HepG2 (cell line): ENCODE data around the gene FIZ1. TPM values are rescaled to one million over a fixed set of nuclear protein-coding genes. Genes with fewer than 3 reads are reported as not detected.

Experiments
- AHDC1 ChIP-seq: sonication (generic); formaldehyde crosslinking; IDR thresholded peaks from 2 replicates; pipeline ENCODE4 v1.5.1; 2020; ENCODE audit warnings: mild to moderate bottlenecking, missing genetic modification reagents, borderline replicate concordance
- ATF2 ChIP-seq: sonication (generic); formaldehyde crosslinking; IDR thresholded peaks from 2 replicates; pipeline ENCODE4 v1.4.0; 2020; ENCODE audit warnings: missing genetic modification reagents
- CAMTA2 ChIP-seq: sonication (generic); formaldehyde crosslinking; IDR thresholded peaks from 2 replicates; pipeline ENCODE4 v1.4.0; 2020; ENCODE audit warnings: mild to moderate bottlenecking, missing genetic modification reagents, borderline replicate concordance
- CCDC6 ChIP-seq: sonication (generic); formaldehyde crosslinking; IDR thresholded peaks from 2 replicates; pipeline ENCODE4 v1.8.1; 2022; ENCODE audit warnings: mild to moderate bottlenecking, missing genetic modification reagents, moderate library complexity
- FOSL1 ChIP-seq: sonication (generic); formaldehyde crosslinking; IDR thresholded peaks from 2 replicates; pipeline ENCODE4 v1.9.0; 2021; ENCODE audit warnings: missing genetic modification reagents, borderline replicate concordance
- JUN ChIP-seq: sonication (generic); formaldehyde crosslinking; IDR thresholded peaks from 2 replicates; pipeline ENCODE4 v1.4.0; 2020; ENCODE audit warnings: mild to moderate bottlenecking, missing genetic modification reagents
- KLF12 ChIP-seq: sonication (generic); formaldehyde crosslinking; IDR thresholded peaks from 2 replicates; pipeline ENCODE4 v1.4.0; 2020; ENCODE audit warnings: missing genetic modification reagents, borderline replicate concordance
- NR3C1 ChIP-seq: sonication (generic); formaldehyde crosslinking; IDR thresholded peaks from 2 replicates; pipeline ENCODE4 v1.4.0; 2020; ENCODE audit warnings: missing genetic modification reagents
- PAF1 ChIP-seq: IDR thresholded peaks from 2 replicates; pipeline ENCODE4 v1.6.1; 2016; ENCODE audit warnings: missing genetic modification reagents, missing compliant biosample characterization
- TAF15 ChIP-seq: fragments of 200-400 bp; formaldehyde crosslinking; IDR thresholded peaks from one replicate; pipeline ENCODE4 v1.6.1; 2018; ENCODE audit warnings: mild to moderate bottlenecking, low read depth, low read length; ENCODE audit not compliant: poor library complexity, severe bottlenecking
- THAP11 ChIP-seq: IDR thresholded peaks from 2 replicates; pipeline ENCODE4 v1.6.1; 2016; ENCODE audit warnings: missing biosample characterization, missing genetic modification reagents
- ZNF225 ChIP-seq: sonication (generic); formaldehyde crosslinking; IDR thresholded peaks from 2 replicates; pipeline ENCODE4 v1.4.0; 2020; ENCODE audit warnings: mild to moderate bottlenecking, missing genetic modification reagents
- ZNF235 ChIP-seq: sonication (generic); formaldehyde crosslinking; IDR thresholded peaks from 2 replicates; pipeline ENCODE4 v1.8.1; 2023; ENCODE audit warnings: mild to moderate bottlenecking, missing genetic modification reagents, borderline replicate concordance
- ZNF263 ChIP-seq: sonication (generic); formaldehyde crosslinking; IDR thresholded peaks from 2 replicates; pipeline ENCODE4 v1.4.0; 2020; ENCODE audit warnings: missing genetic modification reagents
- ZNF333 ChIP-seq: sonication (generic); formaldehyde crosslinking; IDR thresholded peaks from 2 replicates; pipeline ENCODE4 v1.4.0; 2020; ENCODE audit warnings: mild to moderate bottlenecking, missing genetic modification reagents, borderline replicate concordance
- ZNF556 ChIP-seq: sonication (generic); formaldehyde crosslinking; IDR thresholded peaks from 2 replicates; pipeline ENCODE4 v1.4.0; 2020; ENCODE audit warnings: mild to moderate bottlenecking, missing genetic modification reagents, borderline replicate concordance
- ZNF703 ChIP-seq: sonication (generic); formaldehyde crosslinking; IDR thresholded peaks from 2 replicates; pipeline ENCODE4 v1.5.1; 2020; ENCODE audit warnings: missing genetic modification reagents, mild to moderate bottlenecking, moderate library complexity, borderline replicate concordance
- ZNF713 ChIP-seq: sonication (generic); formaldehyde crosslinking; IDR thresholded peaks from 2 replicates; pipeline ENCODE4 v1.4.0; 2020; ENCODE audit warnings: mild to moderate bottlenecking, missing genetic modification reagents
- ZNF850 ChIP-seq: sonication (generic); formaldehyde crosslinking; conservative IDR thresholded peaks from 2 replicates; pipeline ENCODE4 v1.9.0; 2021; ENCODE audit warnings: mild to moderate bottlenecking, missing genetic modification reagents
- ZNF891 ChIP-seq: sonication (generic); formaldehyde crosslinking; IDR thresholded peaks from 2 replicates; pipeline ENCODE4 v1.5.0; 2020; ENCODE audit warnings: mild to moderate bottlenecking, missing genetic modification reagents
- polyA plus RNA-seq, 8 experiments: library from polyadenylated mRNA; depleted of rRNA in 3 of 8; stranded (reverse) in 7 of 8; unstranded in 1 of 8; fragments of >200 nt; fragmentation: Illumina TruSeq in 4 of 8; extraction: Trizol in 4 of 8; gene quantifications; 2 replicates each; pipeline versions ENCODE4 v1.2.1 to v1.2.3, GENCODE V29; 2011 to 2016; ENCODE audit warnings: low read depth in 4 of 8, missing spikeins in 1 of 8, mixed read lengths in 1 of 8; ENCODE audit not compliant: insufficient read depth in 1 of 8
- total RNA-seq, 5 experiments: library from RNA; depleted of rRNA; stranded (reverse); fragments of >200 nt; fragmentation: Illumina TruSeq; extraction: Trizol; gene quantifications; 2 replicates each; pipeline ENCODE4 v1.2.3, GENCODE V29; 2016; ENCODE audit warnings: low read depth in 1 of 5
- TF ChIP-seq, protein P1 (sequence below): sonication (generic); formaldehyde crosslinking; IDR thresholded peaks from 2 replicates; pipeline ENCODE4 v1.4.0; 2020; ENCODE audit warnings: missing genetic modification reagents, borderline replicate concordance

The FIZ1 gene
- total and polyA plus RNA-seq, 2 of the 13 experiments (the other 11 are each of a cell fraction or from before 2014, with no cell fraction given) = 3.6 to 5.9 TPM

GRCh38 chr19:55544776-55545439 lies 54.4 kb downstream of the FIZ1 start (continued):
- TF ChIP-seq, protein P1, sequence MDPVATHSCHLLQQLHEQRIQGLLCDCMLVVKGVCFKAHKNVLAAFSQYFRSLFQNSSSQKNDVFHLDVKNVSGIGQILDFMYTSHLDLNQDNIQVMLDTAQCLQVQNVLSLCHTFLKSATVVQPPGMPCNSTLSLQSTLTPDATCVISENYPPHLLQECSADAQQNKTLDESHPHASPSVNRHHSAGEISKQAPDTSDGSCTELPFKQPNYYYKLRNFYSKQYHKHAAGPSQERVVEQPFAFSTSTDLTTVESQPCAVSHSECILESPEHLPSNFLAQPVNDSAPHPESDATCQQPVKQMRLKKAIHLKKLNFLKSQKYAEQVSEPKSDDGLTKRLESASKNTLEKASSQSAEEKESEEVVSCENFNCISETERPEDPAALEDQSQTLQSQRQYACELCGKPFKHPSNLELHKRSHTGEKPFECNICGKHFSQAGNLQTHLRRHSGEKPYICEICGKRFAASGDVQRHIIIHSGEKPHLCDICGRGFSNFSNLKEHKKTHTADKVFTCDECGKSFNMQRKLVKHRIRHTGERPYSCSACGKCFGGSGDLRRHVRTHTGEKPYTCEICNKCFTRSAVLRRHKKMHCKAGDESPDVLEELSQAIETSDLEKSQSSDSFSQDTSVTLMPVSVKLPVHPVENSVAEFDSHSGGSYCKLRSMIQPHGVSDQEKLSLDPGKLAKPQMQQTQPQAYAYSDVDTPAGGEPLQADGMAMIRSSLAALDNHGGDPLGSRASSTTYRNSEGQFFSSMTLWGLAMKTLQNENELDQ = no peak
- TF ChIP-seq FOSL1 = peak; percentile 87
- TF ChIP-seq CAMTA2 (CRISPR knock-in tag) = no peak
- no peak for TF ChIP-seq ZNF556 (CRISPR knock-in tag)
- TF ChIP-seq THAP11 (CRISPR knock-in tag) = peak; percentile 44; the same call in 1 of the 2 replicates
- no peak for TF ChIP-seq KLF12 (CRISPR knock-in tag)
- TF ChIP-seq TAF15 = no peak
- TF ChIP-seq PAF1 (CRISPR knock-in tag) = no peak
- TF ChIP-seq ZNF891 = no peak
- TF ChIP-seq ZNF713 (CRISPR knock-in tag) = no peak
- peak; percentile 81; the same call in 1 of the 2 replicates for TF ChIP-seq JUN (CRISPR knock-in tag)
- TF ChIP-seq ZNF850 (CRISPR knock-in tag) = no peak
- TF ChIP-seq CCDC6 (CRISPR knock-in tag) = no peak
- no peak for TF ChIP-seq ATF2 (CRISPR knock-in tag)
- TF ChIP-seq ZNF703 (CRISPR knock-in tag) = no peak
- TF ChIP-seq ZNF263 = no peak
- TF ChIP-seq ZNF235 (CRISPR knock-in tag) = no peak
- no peak for TF ChIP-seq NR3C1 (CRISPR knock-in tag)
- TF ChIP-seq ZNF333 (CRISPR knock-in tag) = no peak
- TF ChIP-seq AHDC1 (CRISPR knock-in tag) = no peak
- TF ChIP-seq ZNF225 (CRISPR knock-in tag) = no peak
